DND-41 (cell line): ENCODE measurements around the gene JAK1.

ENCODE experiments used
- ATAC-seq: fragments of 200-7000 bp; cut with Tn5 transposase; 3 replicates; pipeline ENCODE4 v1.9.1; 2021; ENCODE audit warnings: low read depth; ENCODE audit not compliant: insufficient read depth
- DNase-seq: peaks from one replicate; pipeline ENCODE4 v3.0.0-alpha.2; 2020
- H2AFZ ChIP-seq: 2 replicates; pipeline ENCODE4 v1.6.0; 2012; ENCODE audit warnings: low read depth, low read length
- H3K27ac ChIP-seq: 2 replicates; pipeline ENCODE4 v1.5.1; 2012; ENCODE audit warnings: low read length, inconsistent platforms
- H3K27me3 ChIP-seq: fragments of 200-600 bp; sonication (generic); 2 replicates; pipeline ENCODE4 v1.6.0; 2012; ENCODE audit warnings: low read length, mild to moderate bottlenecking, inconsistent platforms; ENCODE audit not compliant: insufficient read depth, poor library complexity
- H3K36me3 ChIP-seq: 2 replicates; pipeline ENCODE4 v1.5.1; 2012; ENCODE audit warnings: low read length, inconsistent platforms; ENCODE audit not compliant: insufficient read depth
- H3K4me1 ChIP-seq: 2 replicates; pipeline ENCODE4 v1.5.1; 2012; ENCODE audit warnings: mild to moderate bottlenecking, low read length; ENCODE audit not compliant: insufficient read depth
- H3K4me2 ChIP-seq: 2 replicates; pipeline ENCODE4 v1.6.0; 2012; ENCODE audit warnings: mild to moderate bottlenecking, moderate library complexity, low read length, inconsistent platforms; ENCODE audit not compliant: insufficient read depth
- H3K4me3 ChIP-seq, 2 experiments: fragments of 200-600 bp in 1 of 2; shearing (Covaris generic) in 1 of 2; 2 replicates each; pipeline ENCODE4 v1.5.1; 2012 to 2016; ENCODE audit warnings: inconsistent platforms in 2 of 2, low read length in 2 of 2, mild to moderate bottlenecking in 2 of 2, low read depth in 1 of 2, moderate library complexity in 1 of 2
- H3K79me2 ChIP-seq: 2 replicates; pipeline ENCODE4 v1.6.0; 2012; ENCODE audit warnings: low read length, inconsistent platforms; ENCODE audit not compliant: insufficient read depth
- H3K9ac ChIP-seq: 2 replicates; pipeline ENCODE4 v1.6.0; 2012; ENCODE audit warnings: low read depth, mild to moderate bottlenecking, inconsistent platforms, low read length, moderate library complexity
- H3K9me3 ChIP-seq: 2 replicates; pipeline ENCODE4 v1.5.1; 2012; ENCODE audit warnings: low read length, moderate library complexity, mild to moderate bottlenecking, inconsistent platforms; ENCODE audit not compliant: insufficient read depth, severe bottlenecking
- H4K20me1 ChIP-seq: 2 replicates; pipeline ENCODE4 v1.6.0; 2012; ENCODE audit warnings: low read length; ENCODE audit not compliant: insufficient read depth
- EZH2 ChIP-seq: IDR thresholded peaks from 3 replicates; pipeline ENCODE4 v1.6.1; 2012; ENCODE audit warnings: borderline replicate concordance, low read depth, mild to moderate bottlenecking, moderate library complexity, low read length, inconsistent platforms; ENCODE audit not compliant: severe bottlenecking
- TF ChIP-seq, protein P1 (sequence below): IDR thresholded peaks from 2 replicates; pipeline ENCODE4 v1.5.1; 2012; ENCODE audit warnings: borderline replicate concordance, low read length, moderate library complexity, mild to moderate bottlenecking; ENCODE audit not compliant: poor library complexity, severe bottlenecking; ENCODE audit errors: extremely low read depth

The JAK1 gene

GRCh38 chr1:64885648-64886047 is 80.7 kb downstream of the JAK1 start:
- TF ChIP-seq EZH2 = no peak
- TF ChIP-seq, protein P1, sequence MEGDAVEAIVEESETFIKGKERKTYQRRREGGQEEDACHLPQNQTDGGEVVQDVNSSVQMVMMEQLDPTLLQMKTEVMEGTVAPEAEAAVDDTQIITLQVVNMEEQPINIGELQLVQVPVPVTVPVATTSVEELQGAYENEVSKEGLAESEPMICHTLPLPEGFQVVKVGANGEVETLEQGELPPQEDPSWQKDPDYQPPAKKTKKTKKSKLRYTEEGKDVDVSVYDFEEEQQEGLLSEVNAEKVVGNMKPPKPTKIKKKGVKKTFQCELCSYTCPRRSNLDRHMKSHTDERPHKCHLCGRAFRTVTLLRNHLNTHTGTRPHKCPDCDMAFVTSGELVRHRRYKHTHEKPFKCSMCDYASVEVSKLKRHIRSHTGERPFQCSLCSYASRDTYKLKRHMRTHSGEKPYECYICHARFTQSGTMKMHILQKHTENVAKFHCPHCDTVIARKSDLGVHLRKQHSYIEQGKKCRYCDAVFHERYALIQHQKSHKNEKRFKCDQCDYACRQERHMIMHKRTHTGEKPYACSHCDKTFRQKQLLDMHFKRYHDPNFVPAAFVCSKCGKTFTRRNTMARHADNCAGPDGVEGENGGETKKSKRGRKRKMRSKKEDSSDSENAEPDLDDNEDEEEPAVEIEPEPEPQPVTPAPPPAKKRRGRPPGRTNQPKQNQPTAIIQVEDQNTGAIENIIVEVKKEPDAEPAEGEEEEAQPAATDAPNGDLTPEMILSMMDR = no peak
- Histone ChIP-seq H3K36me3 (peaks cover 26% of the 10 kb centered on the region), H3K9ac (no peak overlapping the region), H3K4me2 (no peak overlapping the region), H3K4me1 (no peaks in the 10 kb centered on the region), H3K9me3 (no peaks in the 10 kb centered on the region), H2AFZ (no peak overlapping the region), H3K79me2 (peaks cover 45% of the 10 kb centered on the region), H3K4me3 (no peak overlapping the region), H4K20me1 (peaks cover 55% of the 10 kb centered on the region), H3K27ac (no peak overlapping the region), H3K27me3 (no peaks in the 10 kb centered on the region)
- DNase-seq (no peak), ATAC-seq (no peak)

GRCh38 chr1:64884261-64885040 is 81.9 kb downstream of the JAK1 start:
- Histone ChIP-seq H3K4me1 (no peaks in the 10 kb centered on the region), H3K36me3 (peaks cover 27% of the 10 kb centered on the region), H4K20me1 (peaks cover 45% of the 10 kb centered on the region), H3K9ac (no peak overlapping the region), H3K27ac (no peak overlapping the region), H3K79me2 (peaks cover 34% of the 10 kb centered on the region), H3K27me3 (no peaks in the 10 kb centered on the region), H3K4me2 (no peak overlapping the region), H3K9me3 (no peaks in the 10 kb centered on the region), H3K4me3 (no peak overlapping the region), H2AFZ (no peak overlapping the region)
- no peak for TF ChIP-seq EZH2
- TF ChIP-seq, protein P1 = no peak
- DNase-seq = no peak
- ATAC-seq = no peak

DNA sequence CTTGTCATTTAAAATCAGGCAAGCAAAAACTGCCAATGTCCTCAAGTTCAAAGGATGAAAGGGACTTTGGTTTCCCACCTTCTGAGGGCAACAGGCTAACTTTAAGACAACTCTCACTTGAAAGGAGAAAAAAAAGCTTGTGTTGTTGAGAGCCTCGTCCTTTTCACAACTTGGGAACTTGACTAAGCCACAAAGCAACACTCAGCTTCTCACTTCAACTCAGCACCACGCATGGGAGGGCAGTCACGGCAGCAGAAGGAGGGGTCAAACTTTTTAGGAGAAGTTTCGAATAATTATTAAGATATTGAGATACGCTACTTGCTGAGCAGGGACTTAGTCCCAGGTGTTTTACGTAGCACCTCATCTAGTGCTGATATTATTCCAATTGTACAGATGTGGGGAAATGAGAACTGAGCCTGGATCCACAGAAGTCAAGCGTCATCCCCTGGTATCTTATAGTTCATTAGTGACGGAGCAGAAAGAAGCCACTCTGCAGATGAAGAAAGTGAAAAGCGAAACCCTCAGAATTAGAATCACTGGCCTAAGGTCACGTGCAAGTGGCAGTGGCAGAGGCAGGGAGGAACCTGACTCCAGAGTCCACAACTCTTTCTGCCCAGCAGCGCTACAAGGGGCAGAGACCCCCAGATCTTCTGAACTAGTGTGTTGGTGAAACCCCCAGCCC is 83.6 kb downstream of the JAK1 start:
- no peak overlapping the region for H3K9ac ChIP-seq
- no peak for ATAC-seq
- H3K36me3 ChIP-seq = peaks cover 40% of the 10 kb centered on the region
- H3K4me3 ChIP-seq = no peak overlapping the region
- H2AFZ ChIP-seq = no peak overlapping the region
- peaks cover 32% of the 10 kb centered on the region for H4K20me1 ChIP-seq
- no peak for DNase-seq
- no peaks in the 10 kb centered on the region for H3K9me3 ChIP-seq
- 0 out of 2 replicates have a peak, but pooled peaks cover 2% of the 10 kb centered on the region for H3K4me1 ChIP-seq
- TF ChIP-seq EZH2 = no peak
- TF ChIP-seq, protein P1 = no peak
- no peak overlapping the region for H3K4me2 ChIP-seq
- H3K27ac ChIP-seq = no peak overlapping the region
- peaks cover 18% of the 10 kb centered on the region for H3K79me2 ChIP-seq
- H3K27me3 ChIP-seq = no peaks in the 10 kb centered on the region
